Mesenchymal stem cell (in vitro differentiated cells and primary cell): ENCODE data around the gene APOL4.
"Not testable (repeated sequence)": the region's sequence is repeated elsewhere in the genome, so short reads cannot be mapped to it uniquely, and the experiment has no call there.

ENCODE experiments used
- DNase-seq: peaks from one replicate; pipeline ENCODE4 v3.0.0-alpha.2; 2013
- H2AFZ ChIP-seq: one replicate; pipeline ENCODE4 v1.6.1; 2013; ENCODE audit warnings: low read depth, mild to moderate bottlenecking, control low read depth, inconsistent platforms, low read length, moderate library complexity
- H2AK5ac ChIP-seq: 2 replicates; pipeline ENCODE4 v1.6.1; 2013; ENCODE audit warnings: low read length, moderate library complexity, mild to moderate bottlenecking, inconsistent platforms; ENCODE audit not compliant: severe bottlenecking
- H2BK120ac ChIP-seq: one replicate; pipeline ENCODE4 v1.6.1; 2013; ENCODE audit warnings: low read depth, mild to moderate bottlenecking, inconsistent platforms, low read length, moderate library complexity
- H2BK12ac ChIP-seq, 2 experiments: one replicate each; pipeline ENCODE4 v1.6.1; 2013; ENCODE audit warnings: inconsistent platforms in 2 of 2, low read length in 2 of 2, mild to moderate bottlenecking in 2 of 2, moderate library complexity in 2 of 2, control low read depth in 1 of 2
- H2BK15ac ChIP-seq: one replicate; pipeline ENCODE4 v1.6.1; 2013; ENCODE audit warnings: mild to moderate bottlenecking, low read depth, inconsistent platforms; ENCODE audit not compliant: poor library complexity, severe bottlenecking
- H2BK5ac ChIP-seq: 2 replicates; pipeline ENCODE4 v1.6.1; 2013; ENCODE audit warnings: low read depth, mild to moderate bottlenecking, low read length, control low read depth, inconsistent platforms; ENCODE audit not compliant: poor library complexity, severe bottlenecking
- H3K14ac ChIP-seq, 2 experiments: one replicate each; pipeline ENCODE4 v1.6.1; 2013; ENCODE audit warnings: inconsistent platforms in 2 of 2, low read length in 2 of 2, control low read depth in 1 of 2, mild to moderate bottlenecking in 1 of 2, moderate library complexity in 1 of 2
- H3K18ac ChIP-seq, 2 experiments: one replicate each; pipeline ENCODE4 v1.6.1; 2013; ENCODE audit warnings: inconsistent platforms in 2 of 2, low read length in 2 of 2, control low read depth in 1 of 2, low read depth in 1 of 2, mild to moderate bottlenecking in 1 of 2
- H3K23ac ChIP-seq, 2 experiments: one replicate each; pipeline ENCODE4 v1.6.1; 2013; ENCODE audit warnings: inconsistent platforms in 2 of 2, low read length in 2 of 2, mild to moderate bottlenecking in 2 of 2, moderate library complexity in 2 of 2, control low read depth in 1 of 2
- H3K27ac ChIP-seq: 2 replicates; pipeline ENCODE4 v1.5.1; 2013; ENCODE audit warnings: mild to moderate bottlenecking, moderate library complexity, low read length, control low read depth, inconsistent platforms; ENCODE audit not compliant: poor library complexity, severe bottlenecking
- H3K27me3 ChIP-seq, 2 experiments: 2 replicates each; pipeline versions ENCODE4 v1.6.1 to v1.7.0; 2013; ENCODE audit warnings: low read length in 2 of 2, mild to moderate bottlenecking in 2 of 2, moderate library complexity in 2 of 2, control low read depth in 1 of 2, inconsistent platforms in 1 of 2; ENCODE audit not compliant: control insufficient read depth in 1 of 2, insufficient read depth in 1 of 2
- H3K36me3 ChIP-seq, 2 experiments: 2 replicates each; pipeline versions ENCODE4 v1.6.1 to v1.7.0; 2013; ENCODE audit warnings: low read length in 2 of 2, control low read depth in 1 of 2, inconsistent platforms in 1 of 2, low read depth in 1 of 2, mild to moderate bottlenecking in 1 of 2; ENCODE audit not compliant: insufficient read depth in 2 of 2, control insufficient read depth in 1 of 2
- H3K4ac ChIP-seq, 2 experiments: one replicate each; pipeline ENCODE4 v1.6.1; 2013; ENCODE audit warnings: inconsistent platforms in 2 of 2, low read length in 2 of 2, mild to moderate bottlenecking in 2 of 2, moderate library complexity in 2 of 2, control low read depth in 1 of 2, low read depth in 1 of 2
- H3K4me1 ChIP-seq: 2 replicates; pipeline ENCODE4 v1.6.1; 2013; ENCODE audit warnings: low read depth, low read length, control low read depth; ENCODE audit not compliant: control insufficient read depth, insufficient read depth
- H3K4me2 ChIP-seq: 2 replicates; pipeline ENCODE4 v1.6.1; 2013; ENCODE audit warnings: low read length, mild to moderate bottlenecking, inconsistent platforms; ENCODE audit not compliant: poor library complexity, severe bottlenecking
- H3K4me3 ChIP-seq, 2 experiments: 2 replicates each; pipeline versions ENCODE4 v1.5.1 to v1.7.0; 2013; ENCODE audit warnings: low read length in 2 of 2, mild to moderate bottlenecking in 2 of 2, control low read depth in 1 of 2, low read depth in 1 of 2; ENCODE audit not compliant: insufficient read depth in 1 of 2
- H3K79me1 ChIP-seq: replicated peaks from 2 replicates; pipeline ENCODE4 v1.6.1; 2013; ENCODE audit warnings: mild to moderate bottlenecking, control low read depth, low read length, inconsistent platforms; ENCODE audit not compliant: poor library complexity, severe bottlenecking
- H3K9ac ChIP-seq: 2 replicates; pipeline ENCODE4 v1.7.0; 2013; ENCODE audit warnings: mild to moderate bottlenecking, low read length, moderate library complexity
- H3K9me3 ChIP-seq: 2 replicates; pipeline ENCODE4 v1.7.0; 2013; ENCODE audit warnings: mild to moderate bottlenecking, low read length; ENCODE audit not compliant: control insufficient read depth
- H4K8ac ChIP-seq: one replicate; pipeline ENCODE4 v1.6.1; 2013; ENCODE audit warnings: inconsistent platforms, mild to moderate bottlenecking, low read length, moderate library complexity
- H4K91ac ChIP-seq: one replicate; pipeline ENCODE4 v1.6.1; 2013; ENCODE audit warnings: mild to moderate bottlenecking, low read length, inconsistent platforms
- WGBS: methylation state at CpG from one replicate; pipeline ENCODE4 v1.1.7; 2013; ENCODE audit warnings: mixed read lengths; 5-methylcytosine and 5-hydroxymethylcytosine counted together

The APOL4 gene

GRCh38 chr22:36231051-36231450, 29.4 kb upstream of the APOL4 start:
- not testable (repeated sequence) for H2BK15ac ChIP-seq, H2AFZ ChIP-seq, H3K23ac ChIP-seq, DNase-seq, H3K4me3 ChIP-seq, H3K27ac ChIP-seq, H3K4me1 ChIP-seq, H2BK12ac ChIP-seq, H3K27me3 ChIP-seq, H3K9me3 ChIP-seq, H3K18ac ChIP-seq, H2BK5ac ChIP-seq, H2BK120ac ChIP-seq, H4K91ac ChIP-seq, H3K4me2 ChIP-seq, H2AK5ac ChIP-seq, H3K14ac ChIP-seq, H3K9ac ChIP-seq, H4K8ac ChIP-seq, H3K4ac ChIP-seq
- 82% methylated on average over 4 of the region's 5 CpGs for WGBS
- peaks cover 57 to 91% of the 10 kb centered on the region in 2 experiments for H3K36me3 ChIP-seq
- H3K79me1 ChIP-seq = peaks cover 21% of the 10 kb centered on the region

- not testable (repeated sequence) for H3K4me3 ChIP-seq, H3K4me1 ChIP-seq, H3K9me3 ChIP-seq, H3K14ac ChIP-seq, H3K23ac ChIP-seq, H3K18ac ChIP-seq, H2AFZ ChIP-seq, H2AK5ac ChIP-seq, H3K4me2 ChIP-seq, H2BK5ac ChIP-seq, H2BK15ac ChIP-seq, H3K9ac ChIP-seq, DNase-seq, H3K4ac ChIP-seq, H4K8ac ChIP-seq, H4K91ac ChIP-seq, H2BK120ac ChIP-seq, H3K27me3 ChIP-seq, H2BK12ac ChIP-seq, H3K27ac ChIP-seq
- H3K36me3 ChIP-seq = peaks cover 60 to 78% of the 10 kb centered on the region in 2 experiments
- H3K79me1 ChIP-seq = peaks cover 16% of the 10 kb centered on the region
- 50% methylated on average over 2 of the region's 3 CpGs for WGBS
These were observed 28.0 kb upstream of the APOL4 start for GRCh38 chr22:36229649-36230048.

- H3K4me2 ChIP-seq = no peak overlapping the region
- H3K36me3 ChIP-seq = peaks cover 60 to 75% of the 10 kb centered on the region in 2 experiments
- no peak overlapping the region for H3K18ac ChIP-seq
- no peak overlapping the region for H2BK5ac ChIP-seq
- WGBS = 87% methylated on average over 7 of the region's 7 CpGs
- peaks cover 16% of the 10 kb centered on the region for H3K79me1 ChIP-seq
- no peaks in the 10 kb centered on the region for H3K27me3 ChIP-seq
- no peak overlapping the region for H2BK12ac ChIP-seq
- H4K91ac ChIP-seq = no peak overlapping the region
- H2BK15ac ChIP-seq = no peak overlapping the region
- no peak for DNase-seq
- H3K14ac ChIP-seq = no peak overlapping the region
- no peak overlapping the region for H3K27ac ChIP-seq
- H4K8ac ChIP-seq = no peak overlapping the region
- peaks cover 2% of the 10 kb centered on the region for H3K4me1 ChIP-seq
- H3K9me3 ChIP-seq = no peaks in the 10 kb centered on the region
- no peak overlapping the region for H2AFZ ChIP-seq
- H3K4ac ChIP-seq = no peak overlapping the region
- H3K23ac ChIP-seq = no peak overlapping the region
- H3K4me3 ChIP-seq = no peak overlapping the region
- no peak overlapping the region for H2BK120ac ChIP-seq
- H3K9ac ChIP-seq = no peak overlapping the region
- no peak overlapping the region for H2AK5ac ChIP-seq
These were observed 27.3 kb upstream of the APOL4 start for GRCh38 chr22:36228944-36229343.

- H3K27ac ChIP-seq, DNase-seq: not testable (repeated sequence)
- no CpG with 5 or more reads among the region's 1 CpG for WGBS
These were observed 26.8 kb upstream of the APOL4 start for GRCh38 chr22:36228369-36228768.

More at GRCh38 chr22:36228369-36228768, 26.8 kb upstream of the APOL4 start:
- not testable (repeated sequence) for H3K14ac ChIP-seq, H2AK5ac ChIP-seq, H3K4me1 ChIP-seq, H3K9me3 ChIP-seq, H2BK5ac ChIP-seq, H3K4ac ChIP-seq, H4K8ac ChIP-seq, H3K4me3 ChIP-seq, H2BK120ac ChIP-seq, H3K27me3 ChIP-seq, H3K23ac ChIP-seq, H2AFZ ChIP-seq, H2BK15ac ChIP-seq, H3K9ac ChIP-seq, H3K4me2 ChIP-seq, H3K18ac ChIP-seq, H4K91ac ChIP-seq, H2BK12ac ChIP-seq
- H3K79me1 ChIP-seq = peaks cover 16% of the 10 kb centered on the region
- peaks cover 59 to 72% of the 10 kb centered on the region in 2 experiments for H3K36me3 ChIP-seq
